ENCODE data around the gene MRPS9. TPM values are rescaled to one million over a fixed set of nuclear protein-coding genes. Genes with fewer than 3 reads are reported as not detected.

Gene MRPS9
- total and polyA plus RNA-seq, 2 of the 13 experiments (the other 11 are each of a cell fraction or from before 2014, with no cell fraction given): 31.2 to 91.8 TPM

- Histone ChIP-seq H3K27ac (ENCODE audit: extremely low read length, insufficient read depth, low read length) (no peak overlapping the region), H3K4me2 (ENCODE audit: low read depth, low read length) (no peak overlapping the region), H3K79me2 (ENCODE audit: insufficient read depth, low read length) (no peaks in the 10 kb centered on the region), H4K20me1 (ENCODE audit: insufficient read depth, low read length) (no peaks in the 10 kb centered on the region), H3K36me3 (replicated peaks in 1 of 2; ENCODE audit: control insufficient read depth in 1 of 2, insufficient read depth in 2 of 2, low read length in 2 of 2) (no peaks in the 10 kb centered on the region), H3K9me3 (ENCODE audit: low read length) (no peaks in the 10 kb centered on the region), H3K4me3 (replicated peaks in 1 of 3; ENCODE audit: insufficient read depth in 1 of 3, low read depth in 2 of 3, low read length in 3 of 3) (no peak overlapping the region), H3K27me3 (ENCODE audit: control insufficient read depth in 1 of 2, insufficient read depth in 2 of 2, low read length in 2 of 2) (no peaks in the 10 kb centered on the region), H3K9ac (ENCODE audit: insufficient read depth, low read depth, low read length) (no peak overlapping the region), H3K4me1 (ENCODE audit: insufficient read depth, low read length) (no peaks in the 10 kb centered on the region), H2AFZ (ENCODE audit: low read length) (no peak overlapping the region)
- CTCF ChIA-PET (ENCODE audit: low intra/inter-chr PET ratio, low total read pairs): interaction anchor here (1.1 to 4.0 kb wide), 5 partner anchors 66 to 181 kb away, joined by 3 to 50 read pairs (median 7); no protein-coding TSS in a partner anchor
- in situ Hi-C loops (cut with HindIII; ENCODE audit: extremely low pct_ligation_motif_present, low pct_unique_long_range_greater_than_20kb) (loop anchor here (5.0 kb wide), 1 partner anchor 124 kb away; no protein-coding TSS in a partner anchor), intact Hi-C loops (cut with micrococcal nuclease; ENCODE audit: unreplicated experiment) (loop anchor here (1.0 to 2.0 kb wide), 3 partner anchors 65 to 182 kb away; no protein-coding TSS in a partner anchor)
- FAIRE-seq (no peak), DNase-seq (ENCODE audit: low spot score) (no peak), ATAC-seq (no peak)
- BruUV-seq (replicated peaks): no TSS peak
- WGBS (ENCODE audit: low lambda C conversion rate): 23% methylated on average over 4 of the region's 4 CpGs
- POLR2A ChIA-PET: no interaction called here
- TF ChIP-seq ZNF672 (CRISPR knock-in tag; IDR thresholded peaks at IDR 0.05) (no peak), ZNF773 (CRISPR knock-in tag; IDR thresholded peaks at IDR 0.05; ENCODE audit: borderline replicate concordance) (no peak), HOXD1 (CRISPR knock-in tag; IDR thresholded peaks at IDR 0.05) (no peak), ZNF768 (CRISPR knock-in tag; IDR thresholded peaks at IDR 0.05) (no peak), RERE (CRISPR knock-in tag; IDR thresholded peaks at IDR 0.05; ENCODE audit: low read depth) (no peak), ISL2 (CRISPR knock-in tag; IDR thresholded peaks at IDR 0.05) (no peak), CREBL2 (CRISPR knock-in tag; IDR thresholded peaks at IDR 0.05; ENCODE audit: borderline replicate concordance) (no peak), THYN1 (CRISPR knock-in tag; IDR thresholded peaks at IDR 0.05; ENCODE audit: borderline replicate concordance, low read depth) (no peak), ARHGAP35 (CRISPR knock-in tag; IDR thresholded peaks at IDR 0.05; ENCODE audit: borderline replicate concordance) (no peak), POGZ (CRISPR knock-in tag; IDR thresholded peaks at IDR 0.05) (no peak), CSRNP2 (CRISPR knock-in tag; conservative IDR thresholded peaks at IDR 0.05; ENCODE audit: low read depth) (no peak), ZNF724P (CRISPR knock-in tag; IDR thresholded peaks at IDR 0.05; ENCODE audit: borderline replicate concordance) (no peak)
Measured at GRCh38 chr2:105113616-105114291, 75.9 kb downstream of the MRPS9 start.

All from HepG2 (cell line).